B cell (primary cell): ENCODE measurements around the gene TRIM9.

ENCODE experiments used
- EZH2 ChIP-seq: IDR thresholded peaks from 2 replicates; pipeline ENCODE4 v1.6.1; 2012; ENCODE audit warnings: borderline replicate concordance, low read depth, mild to moderate bottlenecking, moderate library complexity, low read length; ENCODE audit not compliant: insufficient read depth, poor library complexity, severe bottlenecking
- TF ChIP-seq, protein P1 (sequence below): fragments of 200-600 bp; IDR thresholded peaks from one replicate; pipeline ENCODE4 v1.8.0; 2022; ENCODE audit warnings: antibody characterized with exemption, mild to moderate bottlenecking

DNA sequence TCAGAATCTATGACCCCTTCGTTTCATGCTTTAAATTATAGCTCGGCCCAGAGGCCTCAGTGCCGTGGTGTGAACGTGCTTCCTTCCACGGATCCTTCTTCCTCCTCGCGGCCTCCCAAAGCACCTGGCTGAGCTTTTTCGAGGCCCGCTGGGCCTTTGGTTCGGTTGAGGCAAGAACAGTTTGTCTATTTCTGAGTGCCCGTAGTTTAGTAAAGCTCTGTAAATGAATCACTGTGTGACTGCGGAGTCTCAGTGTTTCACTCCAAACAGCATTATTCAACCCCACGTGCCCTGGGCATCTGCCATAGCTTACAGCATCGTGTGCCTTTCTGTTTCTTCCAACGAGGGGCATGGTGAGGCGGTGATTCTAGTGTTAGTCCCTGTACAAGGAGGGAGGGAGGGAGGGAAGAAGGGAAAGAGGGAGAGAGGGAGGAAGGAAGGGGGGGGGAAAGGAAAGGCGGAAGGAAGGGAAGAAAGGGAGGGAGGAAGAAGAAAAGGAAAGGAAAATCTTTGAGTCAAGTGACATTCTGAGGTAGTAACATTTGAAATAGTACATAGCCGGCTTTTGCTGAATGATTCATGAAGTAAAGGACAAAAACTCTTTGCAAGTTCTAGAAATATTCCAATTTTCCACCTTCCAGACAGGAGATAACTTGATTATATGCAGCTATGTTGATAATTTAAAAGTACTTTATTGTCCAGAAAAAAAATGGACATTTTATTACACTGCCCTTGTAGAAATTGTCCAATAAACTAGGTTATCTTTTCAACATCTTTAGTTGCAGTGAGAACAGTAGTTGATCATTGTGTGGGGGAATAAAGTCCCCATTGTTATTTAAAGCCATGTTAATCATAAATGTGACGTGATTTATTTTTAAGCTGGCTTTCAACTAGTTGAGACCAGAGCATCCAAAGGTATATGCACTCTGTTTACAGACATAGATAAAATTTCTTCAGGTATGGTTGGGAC, 1.2 kb upstream of the TRIM9 start:
- TF ChIP-seq, protein P1, sequence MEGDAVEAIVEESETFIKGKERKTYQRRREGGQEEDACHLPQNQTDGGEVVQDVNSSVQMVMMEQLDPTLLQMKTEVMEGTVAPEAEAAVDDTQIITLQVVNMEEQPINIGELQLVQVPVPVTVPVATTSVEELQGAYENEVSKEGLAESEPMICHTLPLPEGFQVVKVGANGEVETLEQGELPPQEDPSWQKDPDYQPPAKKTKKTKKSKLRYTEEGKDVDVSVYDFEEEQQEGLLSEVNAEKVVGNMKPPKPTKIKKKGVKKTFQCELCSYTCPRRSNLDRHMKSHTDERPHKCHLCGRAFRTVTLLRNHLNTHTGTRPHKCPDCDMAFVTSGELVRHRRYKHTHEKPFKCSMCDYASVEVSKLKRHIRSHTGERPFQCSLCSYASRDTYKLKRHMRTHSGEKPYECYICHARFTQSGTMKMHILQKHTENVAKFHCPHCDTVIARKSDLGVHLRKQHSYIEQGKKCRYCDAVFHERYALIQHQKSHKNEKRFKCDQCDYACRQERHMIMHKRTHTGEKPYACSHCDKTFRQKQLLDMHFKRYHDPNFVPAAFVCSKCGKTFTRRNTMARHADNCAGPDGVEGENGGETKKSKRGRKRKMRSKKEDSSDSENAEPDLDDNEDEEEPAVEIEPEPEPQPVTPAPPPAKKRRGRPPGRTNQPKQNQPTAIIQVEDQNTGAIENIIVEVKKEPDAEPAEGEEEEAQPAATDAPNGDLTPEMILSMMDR = no peak
- no peak for TF ChIP-seq EZH2
